ENCODE measurements around the gene SNPH. TPM values are rescaled to one million over a fixed set of nuclear protein-coding genes. Genes with fewer than 3 reads are reported as not detected.

SNPH gene
- total RNA-seq, 4 donors from 2014 or later, result 2.1 to 14.0 (median 4.5) TPM

DNA sequence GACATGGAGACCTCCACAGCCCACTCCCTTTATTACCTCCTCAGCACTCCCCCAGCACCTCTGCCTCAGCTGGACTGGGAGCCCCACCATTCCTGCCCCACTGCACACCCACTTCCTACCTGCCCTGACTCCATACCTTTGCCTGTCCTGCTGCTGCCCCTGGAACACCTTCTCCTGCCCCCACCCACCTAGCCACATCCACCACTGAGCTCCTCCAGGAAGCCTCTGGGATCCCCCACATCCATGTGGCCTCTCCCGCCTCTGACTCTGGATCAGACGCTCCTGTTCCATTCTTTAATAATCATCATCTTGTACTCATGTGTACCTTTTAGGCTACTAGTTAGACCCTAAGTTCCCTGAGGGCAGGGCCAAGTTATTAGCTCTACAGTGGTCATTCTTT lies 65.0 kb downstream of the SNPH start:
- no peak overlapping the region for H3K4me3 ChIP-seq
- no peaks in the 10 kb centered on the region for H3K27me3 ChIP-seq
- H3K36me3 ChIP-seq, result no peaks in the 10 kb centered on the region
- intact Hi-C loops (cut with DNase I; ENCODE audit: low total_unique reads), result no loop called here
- no peak for DNase-seq
- TF ChIP-seq CTCF (IDR thresholded peaks at IDR 0.05) (no peak), POLR2A (IDR thresholded peaks at IDR 0.05) (no peak)
- H3K27ac ChIP-seq, result peak overlapping the region; percentile 98 to 100
- H3K4me1 ChIP-seq, result peaks cover 17 to 21% of the 10 kb centered on the region in 2 donors
- no peaks in the 10 kb centered on the region for H3K9me3 ChIP-seq

GRCh38 chr20:1331801-1332453 lies 65.8 kb downstream of the SNPH start:
- Histone ChIP-seq H3K9me3 (no peaks in the 10 kb centered on the region), H3K36me3 (no peaks in the 10 kb centered on the region), H3K27me3 (no peaks in the 10 kb centered on the region), H3K4me3 (no peak overlapping the region), H3K27ac (peak overlapping the region; percentile 98 to 100), H3K4me1 (peaks cover 13 to 21% of the 10 kb centered on the region in 2 donors)
- intact Hi-C loops (cut with DNase I; ENCODE audit: low total_unique reads), result no loop called here
- TF ChIP-seq CTCF (IDR thresholded peaks at IDR 0.05), result no peak
- no peak for TF ChIP-seq POLR2A (IDR thresholded peaks at IDR 0.05)
- DNase-seq, result no peak

DNA sequence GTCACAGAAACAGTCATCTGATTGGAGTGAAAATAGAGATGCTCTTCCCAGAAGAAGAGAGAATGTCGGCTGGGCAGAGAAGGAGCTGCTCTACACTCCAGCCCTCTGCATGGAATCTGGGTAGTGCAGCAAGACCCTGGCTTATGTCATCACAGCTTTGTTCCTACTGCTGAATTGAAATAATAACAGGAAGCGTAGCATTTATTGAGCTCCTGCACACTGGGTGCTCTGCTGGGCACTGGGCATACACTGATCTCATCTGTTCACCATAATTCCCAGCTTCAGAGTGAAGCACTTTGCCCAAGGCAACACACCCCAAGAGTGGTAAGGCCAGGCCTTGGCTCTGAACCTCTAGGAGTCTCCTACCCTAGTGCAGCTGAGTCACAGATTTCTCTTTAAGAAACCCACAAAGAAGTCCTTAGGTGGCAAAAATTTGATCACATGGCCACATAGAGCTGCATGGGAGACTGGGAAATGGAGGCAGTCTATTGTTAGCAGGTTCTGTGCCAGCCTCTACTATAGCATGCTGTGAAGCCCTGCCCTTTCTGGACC lies 66.7 kb downstream of the SNPH start:
- no peaks in the 10 kb centered on the region for H3K9me3 ChIP-seq
- H3K27ac ChIP-seq, result peak overlapping the region in 1 of 2 donors; percentile 100
- peaks cover 8 to 14% of the 10 kb centered on the region in 2 donors for H3K4me1 ChIP-seq
- H3K36me3 ChIP-seq, result no peaks in the 10 kb centered on the region
- DNase-seq, result no peak
- H3K27me3 ChIP-seq, result no peaks in the 10 kb centered on the region
- intact Hi-C loops (cut with DNase I; ENCODE audit: low total_unique reads), result no loop called here
- no peak overlapping the region for H3K4me3 ChIP-seq
- TF ChIP-seq CTCF (IDR thresholded peaks at IDR 0.05), result no peak
- no peak for TF ChIP-seq POLR2A (IDR thresholded peaks at IDR 0.05)

DNA sequence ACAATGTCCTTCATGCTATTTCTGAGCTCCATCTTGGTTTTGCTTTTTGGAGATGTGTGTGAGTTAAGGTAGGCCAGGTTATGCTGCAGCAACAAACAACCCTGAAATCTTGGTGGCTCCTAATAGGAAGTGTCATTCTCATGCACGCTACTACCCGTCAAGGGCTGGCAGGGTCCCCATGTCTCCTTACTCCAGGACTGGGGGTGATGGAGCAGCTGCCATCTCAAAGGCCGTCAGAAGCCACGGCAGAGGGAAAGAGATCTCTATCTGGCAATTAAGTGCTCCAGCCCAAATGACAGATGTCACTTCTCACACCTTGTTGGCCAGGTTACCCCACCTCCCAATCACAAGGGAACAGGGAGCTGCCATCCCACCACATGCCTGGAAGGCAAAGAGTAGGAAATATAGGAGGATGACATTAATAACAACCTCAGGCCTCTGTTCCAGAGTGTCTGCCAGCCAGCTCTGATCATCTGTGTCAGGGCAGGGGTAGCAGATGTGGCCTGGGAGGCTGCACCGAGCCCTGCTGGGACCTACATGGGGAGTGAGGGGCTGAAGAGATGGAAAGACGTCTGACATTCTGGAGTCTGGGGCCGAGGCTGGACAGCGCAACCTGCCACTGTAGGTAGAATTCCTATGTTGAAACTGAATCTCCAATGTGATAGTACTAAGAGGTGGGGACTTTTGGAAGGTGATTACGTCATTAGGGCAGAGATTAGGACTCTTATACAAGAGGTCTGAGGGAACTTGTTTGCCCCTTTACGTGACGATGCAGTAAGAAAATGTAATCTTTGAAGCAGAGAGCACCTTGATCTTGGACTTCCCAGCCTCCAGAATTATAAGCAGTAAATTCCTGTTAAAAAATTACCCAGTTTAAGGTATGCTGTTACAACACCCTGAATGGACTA lies 67.6 kb downstream of the SNPH start:
- no peak overlapping the region for H3K4me3 ChIP-seq
- H3K27me3 ChIP-seq, result no peaks in the 10 kb centered on the region
- no peaks in the 10 kb centered on the region for H3K9me3 ChIP-seq
- TF ChIP-seq CTCF (IDR thresholded peaks at IDR 0.05), result no peak
- H3K36me3 ChIP-seq, result no peaks in the 10 kb centered on the region
- H3K4me1 ChIP-seq, result peaks cover 0 to 5% of the 10 kb centered on the region in 2 donors
- DNase-seq, result no peak
- intact Hi-C loops (cut with DNase I; ENCODE audit: low total_unique reads), result no loop called here
- peak overlapping the region in 1 of 2 donors; percentile 100 for H3K27ac ChIP-seq

- Histone ChIP-seq H3K9me3 (no peaks in the 10 kb centered on the region), H3K27me3 (no peaks in the 10 kb centered on the region), H3K4me1 (no peaks in the 10 kb centered on the region), H3K36me3 (no peaks in the 10 kb centered on the region), H3K4me3 (no peak overlapping the region), H3K27ac (no peak overlapping the region)
- intact Hi-C loops (cut with DNase I; ENCODE audit: low total_unique reads), result no loop called here
- no peak for TF ChIP-seq POLR2A (IDR thresholded peaks at IDR 0.05)
- no peak for TF ChIP-seq CTCF (IDR thresholded peaks at IDR 0.05)
- DNase-seq, result no peak
Measured at GRCh38 chr20:1334370-1334731, 68.3 kb downstream of the SNPH start.
